Coronary artery (tissue), 2 donors: ENCODE data around the gene TTLL8.

Experiments
- DNase-seq: peaks from one replicate; pipeline ENCODE4 v3.0.0-alpha.2; 2017; ENCODE audit warnings: low spot score
- H3K27ac ChIP-seq, 2 donors: fragments of 200-600 bp; sonication (generic); one replicate each; pipeline ENCODE4 v1.5.1; 2016 to 2019
- H3K4me3 ChIP-seq: fragments of 200-600 bp; sonication (generic); 2 replicates; pipeline ENCODE4 v1.5.1; 2016; ENCODE audit warnings: mild to moderate bottlenecking, moderate library complexity
- TF ChIP-seq, protein P1 (sequence below): fragments of 200-600 bp; sonication (generic); IDR thresholded peaks from one replicate; pipeline ENCODE4 v1.5.1; 2019; ENCODE audit warnings: antibody characterized with exemption

Gene TTLL8

DNA sequence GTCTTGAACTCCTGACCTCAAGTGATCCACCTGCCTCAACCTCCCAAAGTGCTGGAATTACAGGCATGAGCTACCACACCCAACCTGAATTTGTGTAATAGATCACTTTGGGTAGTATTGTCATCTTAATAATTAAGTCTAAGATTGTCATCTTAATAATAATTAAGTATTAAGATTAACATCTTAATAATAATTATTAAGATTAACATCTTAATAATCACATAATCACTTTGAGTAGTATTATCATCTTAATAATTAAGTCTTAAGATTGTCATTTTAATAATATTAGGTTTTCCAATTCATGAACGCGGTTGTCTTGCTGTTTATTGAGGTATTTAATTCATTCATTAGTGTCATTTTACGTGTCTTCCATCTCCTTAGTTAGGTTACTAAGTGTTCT lies 40.0 kb upstream of the TTLL8 start:
- TF ChIP-seq, protein P1, sequence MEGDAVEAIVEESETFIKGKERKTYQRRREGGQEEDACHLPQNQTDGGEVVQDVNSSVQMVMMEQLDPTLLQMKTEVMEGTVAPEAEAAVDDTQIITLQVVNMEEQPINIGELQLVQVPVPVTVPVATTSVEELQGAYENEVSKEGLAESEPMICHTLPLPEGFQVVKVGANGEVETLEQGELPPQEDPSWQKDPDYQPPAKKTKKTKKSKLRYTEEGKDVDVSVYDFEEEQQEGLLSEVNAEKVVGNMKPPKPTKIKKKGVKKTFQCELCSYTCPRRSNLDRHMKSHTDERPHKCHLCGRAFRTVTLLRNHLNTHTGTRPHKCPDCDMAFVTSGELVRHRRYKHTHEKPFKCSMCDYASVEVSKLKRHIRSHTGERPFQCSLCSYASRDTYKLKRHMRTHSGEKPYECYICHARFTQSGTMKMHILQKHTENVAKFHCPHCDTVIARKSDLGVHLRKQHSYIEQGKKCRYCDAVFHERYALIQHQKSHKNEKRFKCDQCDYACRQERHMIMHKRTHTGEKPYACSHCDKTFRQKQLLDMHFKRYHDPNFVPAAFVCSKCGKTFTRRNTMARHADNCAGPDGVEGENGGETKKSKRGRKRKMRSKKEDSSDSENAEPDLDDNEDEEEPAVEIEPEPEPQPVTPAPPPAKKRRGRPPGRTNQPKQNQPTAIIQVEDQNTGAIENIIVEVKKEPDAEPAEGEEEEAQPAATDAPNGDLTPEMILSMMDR = no peak
- no peak for DNase-seq
- Histone ChIP-seq H3K4me3 (no peak overlapping the region), H3K27ac (no peak overlapping the region)

DNA sequence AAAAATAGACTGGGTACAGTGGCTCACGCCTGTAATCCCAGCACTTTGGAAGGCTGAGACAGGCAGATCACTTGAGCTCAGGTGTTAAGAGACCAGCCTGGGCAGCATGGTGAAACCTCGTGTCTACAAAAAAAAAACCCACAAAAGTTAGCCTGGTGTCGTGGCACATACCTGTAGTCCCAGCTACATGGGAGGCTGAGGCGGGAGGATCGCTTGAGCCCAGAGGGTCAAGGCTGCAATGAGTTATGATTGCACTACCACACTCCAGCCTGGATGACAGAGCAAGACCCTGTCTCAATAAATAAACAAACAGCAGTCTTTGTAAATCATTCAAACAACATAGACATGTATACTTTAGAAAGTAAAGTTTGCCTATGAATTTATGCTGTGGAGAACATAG lies 34.2 kb upstream of the TTLL8 start:
- H3K27ac ChIP-seq = no peak overlapping the region
- no peak for DNase-seq
- TF ChIP-seq, protein P1 = no peak

DNA sequence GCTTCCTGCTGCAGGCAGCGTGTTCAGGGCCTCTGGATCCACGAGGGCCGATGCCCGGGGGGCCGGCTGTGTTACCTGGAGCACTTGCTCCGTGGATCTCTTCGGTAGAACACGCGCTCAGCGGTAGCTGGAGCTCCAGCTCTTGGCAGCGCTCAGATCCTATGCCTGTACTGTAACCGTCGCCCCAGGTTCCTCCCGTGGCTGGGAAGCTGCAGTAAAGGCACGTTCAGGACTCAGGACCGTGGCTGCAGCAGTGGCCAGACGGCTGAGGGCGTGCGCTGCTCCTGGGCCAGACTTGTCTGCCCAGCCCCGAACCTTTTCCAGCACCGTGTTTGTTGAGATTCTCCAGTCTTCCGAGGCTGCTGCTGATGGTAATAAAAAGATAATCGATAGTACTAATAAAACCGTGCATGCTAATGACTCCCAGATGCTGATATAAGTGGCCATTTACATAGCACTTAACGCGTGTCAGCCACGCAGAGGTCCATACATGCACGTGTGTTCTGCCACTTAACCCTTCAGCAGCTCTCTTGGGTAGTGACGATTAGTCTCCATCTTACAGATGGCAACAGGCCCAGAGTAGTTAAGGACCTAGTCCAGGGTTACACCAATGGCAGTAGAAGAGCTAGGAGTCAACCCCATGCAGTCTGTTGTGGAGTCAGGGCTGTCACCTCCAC lies 33.1 kb upstream of the TTLL8 start:
- TF ChIP-seq, protein P1 = no peak
- Histone ChIP-seq H3K27ac (no peak overlapping the region), H3K4me3 (no peak overlapping the region)
- DNase-seq = no peak

More for the DNA sequence above, 34.2 kb upstream of the TTLL8 start:
- H3K4me3 ChIP-seq = no peak overlapping the region

DNA sequence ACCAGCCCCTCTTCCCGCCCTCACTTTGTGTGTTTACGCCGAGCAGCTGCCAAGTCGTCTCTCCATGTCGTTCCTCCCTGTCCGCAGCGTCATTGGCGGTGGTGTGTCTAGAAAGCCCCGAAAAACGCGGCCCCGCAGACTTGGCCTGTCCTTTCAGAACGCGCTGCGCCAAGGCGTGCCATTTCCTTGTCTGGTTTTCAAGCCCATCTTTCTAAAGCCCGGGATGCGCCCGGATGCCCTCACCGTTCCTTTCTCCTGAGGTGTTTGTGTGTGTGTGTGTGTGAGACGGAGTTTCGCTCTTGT lies 32.3 kb upstream of the TTLL8 start:
- DNase-seq = no peak

GRCh38 chr22:50089682-50090411 lies 31.7 kb upstream of the TTLL8 start, which contains the start of gene MOV10L1:
MOV10L1 (plus strand) TSS chr22:50090006; CDS start chr22:50090089, 83 bp downstream.
- H3K4me3 ChIP-seq = peak within 1 kb of the TSS; percentile 14
- TF ChIP-seq, protein P1 = no peak
- no peak within 1 kb of the TSS for H3K27ac ChIP-seq
- DNase-seq = no peak

More for the DNA sequence above, 32.3 kb upstream of the TTLL8 start:
- Histone ChIP-seq H3K4me3 (peak overlapping the region; percentile 14), H3K27ac (no peak overlapping the region)
- TF ChIP-seq, protein P1 = no peak

GRCh38 chr22:50089231-50089630 lies 31.1 kb upstream of the TTLL8 start:
- DNase-seq = no peak
- TF ChIP-seq, protein P1 = no peak
- Histone ChIP-seq H3K27ac (no peak overlapping the region), H3K4me3 (no peak overlapping the region)

GRCh38 chr22:50088096-50088495 lies 30.0 kb upstream of the TTLL8 start:
- H3K27ac ChIP-seq = no peak overlapping the region
- DNase-seq = no peak
- TF ChIP-seq, protein P1 = no peak
- no peak overlapping the region for H3K4me3 ChIP-seq
